Stimulated activated CD8-positive, alpha-beta memory T cell treated with anti-CD3 and anti-CD28 coated beads, Interleukin-12 subunit alpha, Interleukin-12 subunit beta, amount 100 ng/mL, for 24 hours (primary cell): ENCODE measurements around the gene MISP.

Experiments
- DNase-seq: peaks from one replicate; pipeline ENCODE4 v3.0.0-alpha.2; 2020; ENCODE audit errors: extremely low read depth

The MISP gene

GRCh38 chr19:746208-746819 lies 4.6 kb upstream of the MISP start:
- no peak for DNase-seq

- no peak for DNase-seq
Observed at GRCh38 chr19:746956-747355, 4.0 kb upstream of the MISP start.

- no peak for DNase-seq
Observed at GRCh38 chr19:747432-748273, 3.3 kb upstream of the MISP start.

DNA sequence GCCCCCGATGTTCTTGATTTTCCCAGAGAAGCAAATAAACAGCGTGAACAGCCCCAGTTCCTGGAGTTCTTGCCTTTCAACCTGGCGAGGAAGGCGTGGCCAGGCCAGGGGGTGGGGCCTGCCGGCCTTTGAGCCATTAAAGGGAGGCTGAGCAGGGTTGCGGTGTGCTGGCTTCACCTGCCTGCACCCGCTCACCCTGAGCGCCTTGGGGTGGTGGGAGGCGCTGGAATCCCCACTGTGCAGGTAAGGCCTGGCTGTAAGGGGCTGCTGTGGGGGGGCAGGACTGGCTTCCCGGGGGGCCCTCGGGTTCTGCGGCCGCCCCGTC lies 2.7 kb upstream of the MISP start:
- DNase-seq = no peak

DNA sequence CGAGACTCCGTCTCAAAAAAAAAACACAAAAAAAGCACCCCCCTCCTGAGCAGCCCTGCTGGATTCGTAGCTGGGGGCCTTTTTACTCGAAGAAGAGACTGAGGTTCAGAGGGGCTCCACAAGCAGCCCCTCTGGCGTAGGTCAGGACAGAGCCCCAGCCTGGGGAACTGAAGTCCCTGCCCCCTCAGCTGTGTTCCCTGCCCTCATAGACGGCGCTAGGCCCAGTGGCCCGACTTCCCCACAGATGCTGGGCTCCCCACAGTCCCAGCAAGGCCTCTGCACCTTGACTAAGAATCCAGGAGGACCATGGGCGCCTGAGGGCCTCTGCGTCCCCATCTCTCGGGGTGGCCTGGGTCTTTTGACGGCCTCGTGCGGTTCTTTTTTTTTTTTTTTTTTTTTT lies 1.1 kb upstream of the MISP start:
- no peak for DNase-seq

DNA sequence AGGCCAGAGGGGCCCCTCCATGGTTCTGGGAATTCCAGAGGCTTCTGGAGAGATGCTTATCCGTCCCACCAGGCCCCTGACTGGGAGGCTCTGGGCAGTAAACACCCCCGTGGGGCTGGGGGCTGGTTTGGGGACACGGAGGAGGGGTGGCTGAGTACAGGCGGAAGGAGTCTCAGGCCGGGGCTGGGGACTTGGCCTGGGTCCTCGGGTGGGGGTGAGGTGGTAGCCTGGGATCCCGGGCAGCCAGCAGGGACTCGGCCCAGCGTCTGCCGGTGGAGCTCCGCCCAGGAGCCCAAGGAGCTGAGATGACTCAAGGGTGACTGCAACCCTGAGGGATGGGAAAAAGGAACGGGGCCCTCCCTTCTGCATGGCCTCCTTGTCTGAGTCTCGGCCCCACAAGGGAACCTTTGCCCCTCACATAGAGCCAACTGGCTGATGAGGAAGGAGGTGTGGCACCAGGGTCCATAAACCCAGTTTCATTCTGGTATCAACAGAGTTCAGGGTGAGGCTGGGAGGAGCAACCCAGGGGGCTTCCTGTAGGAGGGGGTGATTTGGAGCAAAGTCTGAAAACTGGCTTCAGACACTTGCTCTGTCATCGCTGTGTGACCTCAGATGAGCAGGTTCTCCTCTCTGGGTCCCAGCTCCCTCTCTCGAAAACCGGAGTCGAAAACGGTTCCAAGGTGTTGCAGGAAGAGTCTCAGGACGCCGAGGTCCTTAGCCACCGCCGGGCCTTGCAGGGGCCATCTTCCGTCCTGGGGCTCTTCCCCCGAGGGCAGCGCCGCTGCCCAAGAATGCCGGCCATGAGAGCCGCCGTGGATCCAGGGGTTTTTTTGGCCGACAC lies 809 bp downstream of the MISP start:
- DNase-seq = no peak

- DNase-seq = no peak
Observed at GRCh38 chr19:752652-753517, 2.0 kb downstream of the MISP start.

GRCh38 chr19:754530-754929 lies 3.6 kb downstream of the MISP start:
- no peak for DNase-seq

GRCh38 chr19:755063-755462 lies 4.2 kb downstream of the MISP start:
- DNase-seq = no peak

GRCh38 chr19:756236-756635 lies 5.3 kb downstream of the MISP start:
- no peak for DNase-seq

- DNase-seq = no peak
Observed at GRCh38 chr19:756821-757688, 6.1 kb downstream of the MISP start.

- DNase-seq = no peak
Observed at GRCh38 chr19:757811-758668, 7.1 kb downstream of the MISP start.

GRCh38 chr19:763181-763580 lies 12.3 kb downstream of the MISP start:
- DNase-seq = no peak

GRCh38 chr19:763869-764268 lies 13.0 kb downstream of the MISP start:
- no peak for DNase-seq

GRCh38 chr19:764301-764700 lies 13.4 kb downstream of the MISP start:
- no peak for DNase-seq

GRCh38 chr19:765179-765738 lies 14.3 kb downstream of the MISP start:
- DNase-seq = no peak

DNA sequence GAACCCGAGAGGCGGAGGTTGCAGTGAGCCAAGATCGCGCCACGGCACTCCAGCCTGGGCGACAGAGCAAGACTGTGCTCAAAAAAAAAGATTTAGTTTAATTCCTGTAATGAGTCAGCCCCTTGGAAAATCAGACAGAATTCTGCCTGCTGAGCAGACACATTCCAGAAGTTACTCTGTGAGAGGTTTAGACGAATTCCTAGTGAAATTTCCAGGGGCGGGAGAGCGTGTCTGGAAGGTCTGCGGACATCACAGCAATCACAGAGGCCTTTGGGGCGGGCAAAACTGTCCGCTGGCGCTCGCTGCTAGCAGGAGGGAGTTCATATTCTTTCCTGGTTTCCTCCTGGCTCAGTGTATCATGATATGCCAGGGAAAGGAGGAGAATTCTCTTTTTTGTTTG lies 17.5 kb downstream of the MISP start:
- DNase-seq = no peak

GRCh38 chr19:769616-770015 lies 18.7 kb downstream of the MISP start:
- DNase-seq = no peak

- no peak for DNase-seq
Observed at GRCh38 chr19:771332-771785, 20.4 kb downstream of the MISP start.
